Naive thymus-derived CD4-positive, alpha-beta T cell (primary cell): ENCODE results near the gene SPECC1. TPM values are rescaled to one million over a fixed set of nuclear protein-coding genes. Genes with fewer than 3 reads are reported as not detected.
"Not testable (repeated sequence)": the region's sequence is repeated elsewhere in the genome, so short reads cannot be mapped to it uniquely, and the experiment has no call there.

ENCODE experiments used
- ATAC-seq: fragments of 150-1000 bp; cut with Tn5 transposase; 2 replicates; pipeline ENCODE4 v1.10.0; 2021; ENCODE audit warnings: mild to moderate bottlenecking, moderate library complexity
- CTCF ChIA-PET: fragments of 350-600 bp; sonication (Branson Sonifier 250); formaldehyde crosslinking; loops from one replicate; lab custom pipeline; 2021; ENCODE audit warnings: antibody characterized with exemption; lab: Charles Lee
- POLR2A ChIA-PET: fragments of 350-600 bp; sonication (Branson Sonifier 250); formaldehyde crosslinking; loops from one replicate; lab custom pipeline; 2021; ENCODE audit warnings: antibody characterized with exemption, inconsistent platforms; lab: Charles Lee
- DNase-seq, 9 donors: peaks; one replicate each; pipeline versions ENCODE4 v3.0.0 to v3.0.0-alpha.2; 2020 to 2022; ENCODE audit warnings: mixed read lengths in 1 of 9
- H3K27ac ChIP-seq: one replicate; pipeline ENCODE4 v1.7.0; 2013; ENCODE audit warnings: mild to moderate bottlenecking, low read depth, low read length, moderate library complexity
- H3K27me3 ChIP-seq, 2 donors: one replicate each; pipeline ENCODE4 v1.7.0; 2013; ENCODE audit warnings: low read length in 2 of 2, mild to moderate bottlenecking in 2 of 2, moderate library complexity in 2 of 2; ENCODE audit not compliant: control insufficient read depth in 2 of 2, insufficient read depth in 2 of 2
- H3K36me3 ChIP-seq, 3 experiments: 1 replicate in 2 of 3; 2 replicates in 1 of 3; pipeline ENCODE4 v1.7.0; 2013; ENCODE audit warnings: low read length in 3 of 3, mild to moderate bottlenecking in 3 of 3, moderate library complexity in 1 of 3; ENCODE audit not compliant: insufficient read depth in 3 of 3, control insufficient read depth in 2 of 3
- H3K4me1 ChIP-seq, 2 donors: one replicate each; pipeline ENCODE4 v1.7.0; 2013; ENCODE audit warnings: low read length in 2 of 2, mild to moderate bottlenecking in 2 of 2, moderate library complexity in 1 of 2; ENCODE audit not compliant: control insufficient read depth in 2 of 2, insufficient read depth in 2 of 2
- H3K4me3 ChIP-seq: 2 replicates; pipeline ENCODE4 v1.7.0; 2013; ENCODE audit warnings: mild to moderate bottlenecking, low read length
- H3K9me3 ChIP-seq, 3 experiments: 1 replicate in 2 of 3; 2 replicates in 1 of 3; pipeline ENCODE4 v1.7.0; 2013; ENCODE audit warnings: low read length in 3 of 3; ENCODE audit not compliant: control insufficient read depth in 2 of 3
- H3K27ac Mint-ChIP-seq, 9 donors: one replicate each; pipeline ENCODE4 v1.8.0; 2020 to 2022; ENCODE audit warnings: mixed read lengths in 9 of 9, mild to moderate bottlenecking in 8 of 9, moderate library complexity in 5 of 9, inconsistent platforms in 2 of 9
- H3K27me3 Mint-ChIP-seq, 5 donors: one replicate each; pipeline ENCODE4 v1.8.0; 2021 to 2022; ENCODE audit warnings: mixed read lengths in 5 of 5, mild to moderate bottlenecking in 1 of 5
- H3K36me3 Mint-ChIP-seq, 5 donors: one replicate each; pipeline ENCODE4 v1.8.0; 2020 to 2022; ENCODE audit warnings: mixed read lengths in 5 of 5, mild to moderate bottlenecking in 3 of 5, inconsistent platforms in 1 of 5
- H3K4me1 Mint-ChIP-seq, 7 donors: one replicate each; pipeline ENCODE4 v1.8.0; 2020 to 2022; ENCODE audit warnings: mixed read lengths in 7 of 7, mild to moderate bottlenecking in 3 of 7, inconsistent platforms in 1 of 7
- H3K4me3 Mint-ChIP-seq, 10 donors: one replicate each; pipeline ENCODE4 v1.8.0; 2020 to 2022; ENCODE audit warnings: mild to moderate bottlenecking in 10 of 10, mixed read lengths in 10 of 10, moderate library complexity in 6 of 10, inconsistent platforms in 2 of 10
- H3K9me3 Mint-ChIP-seq, 11 donors: one replicate each; pipeline ENCODE4 v1.8.0; 2020 to 2022; ENCODE audit warnings: mixed read lengths in 11 of 11, mild to moderate bottlenecking in 4 of 11, inconsistent platforms in 1 of 11, moderate library complexity in 1 of 11
- intact Hi-C, 2 donors: fragments of 100-400 bp; cut with micrococcal nuclease; formaldehyde crosslinking; loops; one replicate each; pipeline ENCODE4 v1.15.1; 2023
- polyA plus RNA-seq, 2 donors: library from polyadenylated mRNA; unstranded; fragments of 300-500 nt; fragmentation: Illumina TruSeq; gene quantifications; one replicate each; pipeline ENCODE4 v1.2.3, GENCODE V29; 2021
- total RNA-seq, 6 experiments: library from RNA in 5 of 6; stranded (reverse) in 5 of 6; gene quantifications; 1 replicate in 5 of 6; 2 replicates in 1 of 6; pipeline ENCODE4 v1.2.3 and lab custom pipeline; 2021 to 2026

Gene SPECC1
- total and polyA plus RNA-seq, 7 experiments from 2014 or later: 1.2 to 37.5 (median 4.7) TPM

- Mint-ChIP-seq H3K4me1 (peaks cover 0 to 5% (median 3%) of the 10 kb centered on the region in 7 donors), H3K4me3 (no peak overlapping the region), H3K9me3 (peaks cover 0 to 2% (median 0%) of the 10 kb centered on the region in 11 donors), H3K36me3 (peaks cover 0 to 4% (median 0%) of the 10 kb centered on the region in 5 donors), H3K27me3 (peaks cover 0 to 6% (median 0%) of the 10 kb centered on the region in 5 donors), H3K27ac (no peak overlapping the region)
- POLR2A ChIA-PET: no interaction called here
- Histone ChIP-seq H3K27ac (no peak overlapping the region), H3K4me3 (no peak overlapping the region), H3K27me3 (no peaks in the 10 kb centered on the region), H3K36me3 (no peaks in the 10 kb centered on the region), H3K4me1 (no peaks in the 10 kb centered on the region), H3K9me3 (no peaks in the 10 kb centered on the region)
- CTCF ChIA-PET: no interaction called here
- ATAC-seq (no peak), DNase-seq (no peak)
- intact Hi-C loops: no loop called here
These were observed 86.3 kb downstream of the SPECC1 start for GRCh38 chr17:20095336-20096080.

- intact Hi-C loops: no loop called here
- Mint-ChIP-seq H3K4me1 (peaks cover 0 to 2% (median 0%) of the 10 kb centered on the region in 7 donors), H3K4me3 (no peak overlapping the region), H3K36me3 (peaks cover 0 to 4% (median 0%) of the 10 kb centered on the region in 5 donors), H3K27ac (no peak overlapping the region), H3K9me3 (peaks cover 0 to 3% (median 0%) of the 10 kb centered on the region in 11 donors), H3K27me3 (peaks cover 0 to 6% (median 0%) of the 10 kb centered on the region in 5 donors)
- Histone ChIP-seq H3K4me1 (no peaks in the 10 kb centered on the region), H3K9me3 (no peaks in the 10 kb centered on the region), H3K36me3 (no peaks in the 10 kb centered on the region), H3K27me3 (no peaks in the 10 kb centered on the region), H3K4me3 (no peak overlapping the region), H3K27ac (no peak overlapping the region)
- POLR2A ChIA-PET: no interaction called here
- CTCF ChIA-PET: no interaction called here
- ATAC-seq: no peak
- no peak for DNase-seq
These were observed 87.3 kb downstream of the SPECC1 start for GRCh38 chr17:20096430-20096829.

- DNase-seq (no peak), ATAC-seq (no peak)
- Histone ChIP-seq H3K27ac (no peak overlapping the region), H3K27me3 (no peaks in the 10 kb centered on the region), H3K9me3 (no peaks in the 10 kb centered on the region), H3K4me3 (no peak overlapping the region), H3K36me3 (no peaks in the 10 kb centered on the region), H3K4me1 (no peaks in the 10 kb centered on the region)
- ChIA-PET POLR2A (no interaction called here), CTCF (no interaction called here)
- H3K4me3 Mint-ChIP-seq: no peak overlapping the region
- H3K9me3 Mint-ChIP-seq: peaks cover 0 to 3% (median 0%) of the 10 kb centered on the region in 11 donors
- peaks cover 0 to 2% (median 0%) of the 10 kb centered on the region in 7 donors for H3K4me1 Mint-ChIP-seq
- intact Hi-C loops: no loop called here
- peaks cover 0 to 6% (median 0%) of the 10 kb centered on the region in 5 donors for H3K27me3 Mint-ChIP-seq
- H3K27ac Mint-ChIP-seq: no peak overlapping the region
- peaks cover 0 to 4% (median 0%) of the 10 kb centered on the region in 5 donors for H3K36me3 Mint-ChIP-seq
These were observed 88.2 kb downstream of the SPECC1 start for GRCh38 chr17:20097330-20097729.

- intact Hi-C loops: no loop called here
- CTCF ChIA-PET: no interaction called here
- Histone ChIP-seq H3K36me3 (no peaks in the 10 kb centered on the region), H3K27me3 (no peaks in the 10 kb centered on the region), H3K27ac (no peak overlapping the region), H3K9me3 (no peaks in the 10 kb centered on the region), H3K4me1 (no peaks in the 10 kb centered on the region), H3K4me3 (no peak overlapping the region)
- POLR2A ChIA-PET: no interaction called here
- Mint-ChIP-seq H3K27ac (no peak overlapping the region), H3K9me3 (peaks cover 0 to 3% (median 0%) of the 10 kb centered on the region in 11 donors), H3K4me1 (peaks cover 0 to 1% (median 0%) of the 10 kb centered on the region in 7 donors), H3K36me3 (peaks cover 0 to 4% (median 0%) of the 10 kb centered on the region in 5 donors), H3K27me3 (peaks cover 0 to 4% (median 0%) of the 10 kb centered on the region in 5 donors), H3K4me3 (no peak overlapping the region)
- DNase-seq: no peak
- ATAC-seq: no peak
These were observed 89.2 kb downstream of the SPECC1 start for GRCh38 chr17:20098314-20098713.

GRCh38 chr17:20100806-20101205 is 91.6 kb downstream of the SPECC1 start:
- intact Hi-C loops: not testable (repeated sequence)

GRCh38 chr17:20103454-20104446 is 94.6 kb downstream of the SPECC1 start:
- H3K27me3 ChIP-seq: no peaks in the 10 kb centered on the region
- no peaks in the 10 kb centered on the region for H3K36me3 ChIP-seq
- Mint-ChIP-seq H3K27me3 (peaks cover 0 to 4% (median 2%) of the 10 kb centered on the region in 5 donors), H3K4me1 (no peaks in the 10 kb centered on the region), H3K27ac (no peak overlapping the region), H3K9me3 (peaks cover 0 to 3% (median 0%) of the 10 kb centered on the region in 11 donors), H3K4me3 (no peak overlapping the region), H3K36me3 (no peaks in the 10 kb centered on the region)
- ChIA-PET CTCF (no interaction called here), POLR2A (no interaction called here)
- no peaks in the 10 kb centered on the region for H3K4me1 ChIP-seq
- ATAC-seq (no peak), DNase-seq (no peak)
- H3K9me3 ChIP-seq: no peaks in the 10 kb centered on the region
- H3K27ac ChIP-seq: no peak overlapping the region
- intact Hi-C loops: no loop called here
- no peak overlapping the region for H3K4me3 ChIP-seq

More at GRCh38 chr17:20100806-20101205, 91.6 kb downstream of the SPECC1 start:
- H3K27ac ChIP-seq, H3K27ac Mint-ChIP-seq, CTCF ChIA-PET, H3K36me3 Mint-ChIP-seq, H3K9me3 Mint-ChIP-seq, H3K9me3 ChIP-seq, H3K27me3 Mint-ChIP-seq, ATAC-seq, H3K4me3 ChIP-seq, H3K4me1 ChIP-seq, H3K36me3 ChIP-seq, H3K4me3 Mint-ChIP-seq, DNase-seq, POLR2A ChIA-PET, H3K27me3 ChIP-seq, H3K4me1 Mint-ChIP-seq: not testable (repeated sequence)
